Measurements from ENCODE around the gene CHAC1. TPM values are rescaled to one million over a fixed set of nuclear protein-coding genes. Genes with fewer than 3 reads are reported as not detected.

Gene CHAC1
- total RNA-seq, 3 donors from 2014 or later (not counting 1 experiment from before 2014, with no cell fraction given), result 1.1 to 1.7 TPM; not detected in 1

- Mint-ChIP-seq H3K36me3 (peaks cover 21% of the 10 kb centered on the region), H3K4me3 (no peak overlapping the region), H3K4me1 (no peaks in the 10 kb centered on the region), H3K9me3 (no peaks in the 10 kb centered on the region), H3K27me3 (ENCODE audit: low read depth in 2 of 2) (no peaks in the 10 kb centered on the region), H3K27ac (peak overlapping the region in 1 of 2 donors; percentile 46)
- Histone ChIP-seq H3K4me1 (ENCODE audit: control insufficient read depth, insufficient read depth, low read length) (no peaks in the 10 kb centered on the region), H3K36me3 (ENCODE audit: control insufficient read depth, insufficient read depth, low read length) (peaks cover 61% of the 10 kb centered on the region), H3K4me3 (ENCODE audit: low read length) (no peak overlapping the region), H3K27me3 (ENCODE audit: control insufficient read depth, insufficient read depth, low read length) (no peaks in the 10 kb centered on the region), H3K9me3 (ENCODE audit: control insufficient read depth, insufficient read depth, low read length) (no peaks in the 10 kb centered on the region), H3K27ac (ENCODE audit: low read length) (no peak overlapping the region)
- intact Hi-C loops (cut with micrococcal nuclease), result no loop called here
- 98% methylated on average over 5 of the region's 7 CpGs for WGBS (ENCODE audit: insufficient coverage)
- no peak for ATAC-seq
- peak in 1 of 2 donors; percentile 14 for DNase-seq
- no peak for TF ChIP-seq CTCF (IDR thresholded peaks at IDR 0.05)
These were observed 33.5 kb downstream of the CHAC1 start for GRCh38 chr15:40986820-40987219.

- Mint-ChIP-seq H3K9me3 (no peaks in the 10 kb centered on the region), H3K4me1 (no peaks in the 10 kb centered on the region), H3K4me3 (no peak overlapping the region), H3K27me3 (ENCODE audit: low read depth in 2 of 2) (no peaks in the 10 kb centered on the region), H3K36me3 (peaks cover 21% of the 10 kb centered on the region), H3K27ac (no peak overlapping the region)
- no peak for TF ChIP-seq CTCF (IDR thresholded peaks at IDR 0.05)
- WGBS (ENCODE audit: insufficient coverage), result 100% methylated on average over 1 of the region's 4 CpGs
- H3K4me1 ChIP-seq (ENCODE audit: control insufficient read depth, insufficient read depth, low read length), result no peaks in the 10 kb centered on the region
- H3K36me3 ChIP-seq (ENCODE audit: control insufficient read depth, insufficient read depth, low read length), result peaks cover 59% of the 10 kb centered on the region
- H3K4me3 ChIP-seq (ENCODE audit: low read length), result no peak overlapping the region
- no peak overlapping the region for H3K27ac ChIP-seq (ENCODE audit: low read length)
- intact Hi-C loops (cut with micrococcal nuclease), result no loop called here
- H3K9me3 ChIP-seq (ENCODE audit: control insufficient read depth, insufficient read depth, low read length), result no peaks in the 10 kb centered on the region
- ATAC-seq (no peak), DNase-seq (no peak)
- H3K27me3 ChIP-seq (ENCODE audit: control insufficient read depth, insufficient read depth, low read length), result no peaks in the 10 kb centered on the region
These were observed 34.9 kb downstream of the CHAC1 start for GRCh38 chr15:40988156-40988555.

- intact Hi-C loops (cut with micrococcal nuclease), result no loop called here
- DNase-seq, result no peak
- TF ChIP-seq CTCF (IDR thresholded peaks at IDR 0.05), result no peak
- H3K9me3 Mint-ChIP-seq, result no peaks in the 10 kb centered on the region
- no peaks in the 10 kb centered on the region for H3K27me3 Mint-ChIP-seq (ENCODE audit: low read depth in 2 of 2)
- Histone ChIP-seq H3K36me3 (ENCODE audit: control insufficient read depth, insufficient read depth, low read length) (peaks cover 50% of the 10 kb centered on the region), H3K27me3 (ENCODE audit: control insufficient read depth, insufficient read depth, low read length) (no peaks in the 10 kb centered on the region), H3K4me1 (ENCODE audit: control insufficient read depth, insufficient read depth, low read length) (no peaks in the 10 kb centered on the region), H3K4me3 (ENCODE audit: low read length) (no peak overlapping the region), H3K27ac (ENCODE audit: low read length) (no peak overlapping the region), H3K9me3 (ENCODE audit: control insufficient read depth, insufficient read depth, low read length) (no peaks in the 10 kb centered on the region)
- peaks cover 21% of the 10 kb centered on the region for H3K36me3 Mint-ChIP-seq
- ATAC-seq, result no peak
- no peak overlapping the region for H3K27ac Mint-ChIP-seq
- no peak overlapping the region for H3K4me3 Mint-ChIP-seq
- H3K4me1 Mint-ChIP-seq, result no peaks in the 10 kb centered on the region
These were observed 36.8 kb downstream of the CHAC1 start for GRCh38 chr15:40990080-40990479.

- no peaks in the 10 kb centered on the region for H3K9me3 ChIP-seq (ENCODE audit: control insufficient read depth, insufficient read depth, low read length)
- intact Hi-C loops (cut with micrococcal nuclease), result no loop called here
- Mint-ChIP-seq H3K4me3 (no peak overlapping the region), H3K9me3 (no peaks in the 10 kb centered on the region), H3K4me1 (no peaks in the 10 kb centered on the region), H3K27ac (no peak overlapping the region), H3K27me3 (ENCODE audit: low read depth in 2 of 2) (no peaks in the 10 kb centered on the region), H3K36me3 (peaks cover 28% of the 10 kb centered on the region)
- H3K27ac ChIP-seq (ENCODE audit: low read length), result no peak overlapping the region
- 0% methylated on average over 1 of the region's 1 CpG for WGBS (ENCODE audit: insufficient coverage)
- no peak for DNase-seq
- H3K4me3 ChIP-seq (ENCODE audit: low read length), result no peak overlapping the region
- no peaks in the 10 kb centered on the region for H3K4me1 ChIP-seq (ENCODE audit: control insufficient read depth, insufficient read depth, low read length)
- peaks cover 50% of the 10 kb centered on the region for H3K36me3 ChIP-seq (ENCODE audit: control insufficient read depth, insufficient read depth, low read length)
- ATAC-seq, result no peak
- H3K27me3 ChIP-seq (ENCODE audit: control insufficient read depth, insufficient read depth, low read length), result no peaks in the 10 kb centered on the region
- TF ChIP-seq CTCF (IDR thresholded peaks at IDR 0.05), result no peak
These were observed 37.5 kb downstream of the CHAC1 start for GRCh38 chr15:40990789-40991188.
